HPDE6-E6E7 (cell line): Measurements from ENCODE around the gene HBEGF.
"Not testable (repeated sequence)": the region's sequence is repeated elsewhere in the genome, so short reads cannot be mapped to it uniquely, and the experiment has no call there.

Experiments
- DNase-seq: peaks from one replicate; pipeline ENCODE4 v3.0.0; 2011; ENCODE audit warnings: missing footprints; ENCODE audit errors: extremely low spot score

Gene HBEGF

DNA sequence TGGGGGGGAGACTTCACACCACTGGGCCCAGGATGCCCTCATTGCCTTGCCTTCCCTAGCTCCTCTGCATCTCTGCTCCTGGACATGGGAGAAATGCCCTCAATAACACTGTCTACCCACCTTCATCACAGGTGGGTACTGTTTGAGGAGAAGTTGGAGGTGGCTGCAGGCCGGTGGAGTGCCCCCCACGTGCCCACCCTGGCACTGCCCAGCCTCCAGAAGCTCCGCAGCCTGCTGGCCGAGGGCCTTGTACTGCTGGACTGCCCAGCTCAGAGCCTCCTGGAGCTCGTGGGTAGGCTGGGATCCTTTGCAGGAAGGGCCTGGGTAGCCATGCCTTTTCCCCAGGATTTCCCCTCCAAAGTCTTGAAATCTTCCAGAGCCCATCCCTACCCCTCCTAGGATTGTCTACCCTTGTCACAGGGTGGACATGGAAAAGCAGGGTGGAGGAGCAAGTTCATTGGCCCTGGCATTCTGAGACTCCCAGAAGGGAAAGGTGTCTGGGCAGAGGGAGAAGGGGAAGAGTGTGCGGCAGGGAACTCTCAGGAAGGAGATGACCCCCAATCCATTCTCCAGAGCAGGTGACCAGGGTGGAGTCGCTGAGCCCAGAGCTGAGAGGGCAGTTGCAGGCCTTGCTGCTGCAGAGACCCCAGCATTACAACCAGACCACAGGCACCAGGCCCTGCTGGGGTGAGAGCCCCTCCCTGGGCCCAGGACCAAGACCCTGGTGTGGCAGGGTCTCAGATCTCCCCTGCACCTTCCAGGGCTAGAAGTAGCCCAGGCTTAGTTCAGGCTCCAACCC lies 14.5 kb upstream of the HBEGF start:
- DNase-seq = no peak

GRCh38 chr5:140360101-140360500 lies 13.7 kb upstream of the HBEGF start, which contains the start of gene SLC4A9:
Gene SLC4A9 (plus strand): TSS chr5:140360194. CDS start chr5:140360237, 43 bp downstream.
- no peak for DNase-seq

- no peak for DNase-seq
Measured at GRCh38 chr5:140358738-140359310, 12.4 kb upstream of the HBEGF start.

DNA sequence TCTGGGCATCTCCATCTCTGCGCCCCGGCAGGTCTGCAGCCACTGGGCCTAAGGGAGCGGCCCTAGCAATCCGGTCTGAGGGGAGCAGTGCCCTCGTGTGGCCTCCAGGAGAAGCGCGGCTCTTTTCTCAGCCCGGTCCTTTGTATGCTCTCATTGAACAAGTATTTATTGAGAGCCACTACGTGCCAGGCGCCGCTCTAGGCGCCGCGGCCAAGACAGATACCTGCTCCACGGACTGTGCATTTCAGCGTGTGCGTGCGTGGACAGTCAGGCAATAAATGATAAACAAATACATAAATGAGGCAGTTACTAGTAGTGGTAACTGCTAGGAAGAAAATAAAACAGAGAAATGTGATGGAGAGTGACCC lies 11.3 kb upstream of the HBEGF start:
- DNase-seq = peak; percentile 87

DNA sequence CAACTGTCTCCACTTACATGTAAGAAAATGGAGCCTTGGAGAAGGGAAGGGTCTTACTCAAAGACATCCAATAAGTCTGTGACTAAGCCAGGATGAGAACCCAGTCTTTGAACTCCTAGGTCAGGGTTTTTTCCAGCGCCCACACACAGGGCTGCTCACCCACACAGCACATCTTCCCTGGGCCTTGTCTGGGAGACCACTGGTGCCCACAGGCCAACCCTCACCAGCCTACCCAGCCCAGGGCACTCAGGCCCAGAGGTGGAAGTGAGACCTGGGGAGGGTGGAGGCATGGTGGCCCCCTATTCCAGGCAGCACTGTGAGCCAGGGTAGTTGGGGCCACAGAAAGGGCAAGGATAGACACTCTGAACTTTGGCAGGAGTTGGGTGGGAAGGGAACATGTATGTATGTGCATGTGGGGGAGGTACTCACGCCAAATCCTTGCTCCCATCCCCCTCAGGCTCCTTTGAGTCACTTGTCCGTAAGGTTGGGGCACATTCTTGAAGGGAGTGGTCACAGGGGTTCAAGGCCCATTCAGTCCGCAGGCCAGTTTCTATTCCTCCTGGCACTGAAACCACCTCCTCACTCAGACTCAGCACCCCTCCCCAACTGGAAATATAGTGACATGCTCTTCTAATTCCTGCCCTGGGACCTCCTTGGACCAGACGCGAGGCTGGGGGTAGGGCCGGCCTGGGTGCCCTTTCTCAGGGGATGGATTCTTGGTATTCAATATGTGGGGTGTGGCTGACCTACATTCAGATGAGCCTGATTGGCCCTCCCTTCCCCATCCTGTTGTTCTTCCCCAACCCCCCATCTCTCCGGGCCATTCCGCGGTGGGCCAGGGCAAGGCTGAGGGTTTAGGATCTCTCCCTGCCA lies 10.7 kb upstream of the HBEGF start:
- DNase-seq = no peak

DNA sequence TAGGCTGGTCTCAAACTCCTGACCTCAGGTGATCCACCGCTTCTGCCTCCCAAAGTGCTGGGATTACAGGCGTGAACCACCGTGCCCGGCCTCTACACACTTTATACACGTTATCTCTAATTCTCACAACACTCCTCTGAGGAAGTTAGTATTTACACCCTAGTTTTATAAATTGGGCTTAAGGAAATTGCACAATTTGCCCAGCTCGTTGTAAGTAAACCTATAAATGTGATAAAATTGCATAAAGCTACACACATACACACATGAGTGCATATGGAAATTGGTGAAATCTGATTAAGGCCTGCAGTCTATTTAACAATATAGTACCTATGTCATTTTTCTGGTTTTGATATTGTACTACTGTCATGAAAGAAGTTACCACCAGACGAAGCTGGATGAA lies 9.1 kb upstream of the HBEGF start:
- DNase-seq = no peak

- DNase-seq = peak; percentile 51
Measured at GRCh38 chr5:140351609-140352334, 5.4 kb upstream of the HBEGF start.

- no peak for DNase-seq
Measured at GRCh38 chr5:140349244-140349643, 2.8 kb upstream of the HBEGF start.

DNA sequence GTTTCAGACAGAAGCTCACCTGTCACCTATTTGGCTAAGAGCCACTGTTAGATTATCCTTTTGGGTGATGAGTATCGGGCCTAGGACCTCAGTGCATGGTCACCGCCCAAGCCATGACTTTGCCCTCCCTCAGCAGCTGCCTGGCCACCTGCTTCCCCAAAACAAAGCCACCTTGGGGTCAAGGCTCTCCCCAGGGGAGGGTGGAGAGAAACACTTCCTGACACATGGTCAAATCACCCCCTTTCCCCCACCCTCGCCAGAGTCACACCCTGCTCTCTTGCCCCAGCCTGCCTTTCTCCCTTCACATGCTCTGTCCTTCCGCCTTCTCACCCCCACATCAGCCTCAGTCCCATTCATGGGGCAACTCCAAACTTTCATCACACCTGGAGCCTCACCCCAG lies 1.7 kb upstream of the HBEGF start:
- DNase-seq = peak; percentile 89

- DNase-seq = no peak
Measured at GRCh38 chr5:140347360-140347759, 957 bp upstream of the HBEGF start.

DNA sequence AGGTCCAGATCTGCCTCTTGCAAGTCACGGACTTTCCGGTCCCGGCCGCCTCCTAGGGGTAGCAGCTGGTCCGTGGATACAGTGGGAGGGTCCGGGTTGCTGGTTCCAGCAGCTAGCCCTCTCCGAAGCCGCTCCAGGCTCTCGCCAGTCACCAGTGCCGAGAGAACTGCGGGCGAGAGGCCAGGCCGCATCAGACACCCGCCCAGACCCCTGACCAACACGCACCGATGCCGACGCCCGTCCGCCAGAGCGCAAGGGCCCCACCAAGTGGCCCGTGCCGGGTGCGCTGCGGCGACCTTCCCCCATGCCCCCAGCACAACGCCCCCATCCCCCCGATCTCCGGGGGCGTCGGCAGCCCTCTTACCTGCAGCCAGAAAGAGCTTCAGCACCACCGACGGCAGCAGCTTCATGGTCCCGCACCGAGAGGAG lies 470 bp downstream of the HBEGF start:
- DNase-seq = no peak

GRCh38 chr5:140344683-140345423 lies 1.6 kb downstream of the HBEGF start:
- peak; percentile 91 for DNase-seq

DNA sequence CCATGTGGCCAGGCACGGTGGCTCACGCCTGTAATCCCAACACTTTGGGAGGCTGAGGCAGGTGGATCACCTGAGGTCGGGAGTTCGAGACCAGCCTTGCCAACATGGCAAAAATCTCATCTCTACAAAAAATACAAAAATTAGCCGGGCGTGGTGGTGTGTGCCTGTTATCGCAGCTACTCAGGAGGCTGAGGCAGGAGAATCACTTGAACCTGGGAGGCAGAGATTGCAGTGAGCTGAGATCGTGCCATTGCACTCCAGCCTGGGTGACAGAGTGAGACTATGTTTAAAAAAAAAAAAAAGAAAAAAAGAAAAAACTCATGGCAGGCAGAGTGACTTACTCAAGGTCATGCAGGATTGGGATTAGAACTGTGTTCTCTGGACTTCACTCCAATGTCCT lies 2.6 kb downstream of the HBEGF start:
- DNase-seq = not testable (repeated sequence)

GRCh38 chr5:140342896-140343295 lies 3.5 kb downstream of the HBEGF start:
- no peak for DNase-seq

DNA sequence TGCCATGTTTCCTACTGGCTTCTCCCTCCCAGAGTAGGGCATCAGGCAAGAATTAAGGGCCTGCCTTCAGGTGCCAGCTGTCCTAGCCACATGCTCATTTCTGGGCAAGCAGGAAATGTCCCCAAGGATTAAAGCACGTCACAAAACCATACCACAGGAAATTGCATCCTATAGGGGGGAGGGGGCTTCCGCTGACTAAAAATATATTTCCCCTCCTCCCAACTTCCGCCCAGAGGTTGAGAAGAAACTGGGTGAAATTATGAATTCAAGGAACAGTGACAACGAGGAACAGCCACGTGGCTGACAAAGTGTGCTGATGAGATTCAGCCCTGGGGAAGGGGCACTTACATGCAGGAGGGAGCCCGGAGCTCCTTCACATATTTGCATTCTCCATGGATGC lies 4.1 kb downstream of the HBEGF start:
- no peak for DNase-seq

- DNase-seq = no peak
Measured at GRCh38 chr5:140341591-140341990, 4.8 kb downstream of the HBEGF start.

DNA sequence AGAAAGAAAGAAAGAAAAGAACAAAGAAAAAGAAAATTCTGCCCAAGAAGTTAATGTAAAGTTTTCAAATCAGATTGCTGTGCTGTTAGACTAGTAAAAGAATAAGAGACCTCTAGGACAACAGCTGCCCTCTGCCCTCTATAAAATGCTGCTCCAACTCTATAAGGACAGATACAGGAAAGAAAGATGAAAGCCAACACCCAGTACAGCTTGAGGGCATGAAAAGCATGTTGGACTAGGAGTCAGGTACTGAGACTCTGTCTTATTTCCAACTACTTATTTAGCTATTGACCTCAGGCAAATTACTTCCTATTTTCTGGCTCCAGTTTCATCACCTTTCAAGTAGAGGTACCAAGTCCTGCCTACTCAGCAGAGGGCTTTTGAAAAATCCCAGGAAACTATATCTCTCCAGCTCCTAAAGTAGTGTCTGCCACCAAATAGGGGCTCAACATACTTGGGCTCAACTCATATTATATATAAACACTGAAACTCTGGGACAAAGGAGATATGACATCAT lies 5.7 kb downstream of the HBEGF start:
- no peak for DNase-seq

DNA sequence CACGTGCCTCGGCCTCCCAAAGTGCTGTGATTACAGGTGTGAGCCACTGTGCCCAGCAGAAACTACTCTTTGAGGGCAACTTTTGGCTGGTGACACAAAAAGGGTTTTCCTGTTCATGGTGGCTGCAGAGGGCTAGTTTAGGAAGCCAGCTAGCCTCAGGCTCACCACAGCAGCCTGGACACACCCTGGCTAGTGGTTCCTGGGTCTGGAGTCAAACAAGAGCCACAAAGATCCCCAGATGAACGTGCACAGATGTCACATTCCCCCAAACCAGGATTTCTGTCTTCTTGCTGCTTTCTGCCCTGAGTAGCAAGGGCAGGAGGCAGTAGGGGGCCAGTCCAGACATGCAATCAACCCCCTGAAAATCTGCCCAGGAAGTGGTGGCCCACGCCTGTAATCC lies 6.8 kb downstream of the HBEGF start:
- DNase-seq = no peak

DNA sequence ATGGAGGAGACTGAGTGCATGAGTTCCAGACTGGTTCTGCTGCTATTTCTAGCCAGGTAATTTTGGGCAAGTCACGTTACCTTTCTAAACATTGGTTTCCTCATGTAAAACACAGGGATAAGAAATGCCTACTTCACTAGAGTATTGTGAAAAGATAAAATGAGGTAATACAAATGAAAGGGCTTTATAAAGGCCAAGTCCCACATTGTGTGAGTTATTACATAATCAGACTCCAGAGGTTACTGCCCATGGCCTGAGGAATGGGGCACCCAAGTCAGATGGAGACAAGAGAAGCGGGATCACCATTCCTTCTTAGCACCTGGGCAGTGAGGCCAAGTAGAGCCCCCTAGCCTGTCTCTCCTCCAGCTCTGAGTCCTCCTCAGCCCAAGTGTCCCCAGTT lies 7.5 kb downstream of the HBEGF start:
- DNase-seq = no peak

GRCh38 chr5:140338336-140338735 lies 8.1 kb downstream of the HBEGF start:
- DNase-seq = no peak

GRCh38 chr5:140337880-140338279 lies 8.5 kb downstream of the HBEGF start:
- no peak for DNase-seq
